G401.6 (cell line): Measurements from ENCODE around the gene VCAN.

Source experiments
- FAIRE-seq: peaks from 2 replicates; lab custom pipeline; 2012; peaks lifted over from hg19 to GRCh38; lab: Jason Lieb, UNC

VCAN gene

DNA sequence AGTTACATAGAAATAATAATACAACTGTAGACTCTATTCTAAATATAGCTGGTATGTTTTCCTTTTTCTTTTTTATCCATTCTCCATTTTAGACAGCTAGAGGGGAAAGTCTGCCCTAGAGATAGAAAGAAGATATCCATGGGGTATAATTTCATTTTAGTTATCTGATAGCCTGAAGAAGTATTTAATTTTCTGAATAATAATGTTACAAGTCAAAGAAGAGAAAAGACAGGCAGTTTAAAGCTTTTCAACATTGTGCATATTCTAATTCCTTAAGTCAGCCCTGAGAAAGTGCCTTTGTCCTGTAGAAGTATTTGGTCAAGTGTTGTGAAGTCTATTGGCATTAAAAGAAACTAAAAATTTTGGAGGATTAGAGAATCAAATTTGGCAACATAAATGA, 2.5 kb upstream of the VCAN start:
- FAIRE-seq = peak; percentile 23

GRCh38 chr5:83470526-83471404, 779 bp upstream of the VCAN start:
- no peak for FAIRE-seq

- FAIRE-seq = no peak
Measured at GRCh38 chr5:83472213-83472507, 616 bp downstream of the VCAN start.

DNA sequence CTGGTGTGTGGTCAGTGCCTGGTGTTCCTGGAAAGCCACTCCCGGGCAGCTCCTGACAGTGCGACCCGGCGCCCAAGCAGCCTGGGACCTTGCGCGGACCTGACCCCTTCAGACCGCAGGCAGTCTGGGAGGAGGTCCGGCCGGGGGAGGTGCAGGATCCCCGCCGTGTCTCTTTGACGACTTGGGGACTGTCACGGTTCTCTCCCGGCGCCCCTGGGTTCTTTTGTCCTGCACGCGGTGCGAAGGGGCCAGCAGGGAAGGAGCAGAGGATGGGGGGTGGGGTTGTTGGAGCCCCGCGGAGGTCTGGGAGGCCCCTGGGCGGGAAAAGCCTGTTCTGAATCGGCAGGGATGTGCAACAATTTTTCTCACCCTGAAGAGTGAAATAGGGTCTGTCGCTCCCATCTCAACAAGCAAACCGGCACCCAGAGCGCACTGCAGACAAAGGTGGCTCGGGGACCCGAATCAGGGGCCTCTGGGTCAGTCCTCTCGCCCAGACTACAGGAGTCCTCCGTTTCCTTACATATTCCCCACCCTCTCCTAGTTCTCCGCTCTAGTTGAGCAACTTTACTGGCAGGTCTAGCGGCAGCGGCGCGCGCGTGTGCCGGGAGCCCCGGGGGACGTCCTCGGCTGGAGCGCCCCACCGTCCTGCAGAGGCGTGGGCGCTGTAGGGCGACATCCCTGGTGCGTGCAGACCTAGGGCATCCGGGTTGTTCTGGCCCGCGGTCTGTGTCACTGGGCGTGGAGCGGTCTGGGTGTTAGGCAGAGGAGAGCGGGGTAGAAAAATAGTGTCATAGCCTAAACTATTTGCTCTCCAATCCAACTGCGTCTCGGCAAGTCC, 1.2 kb downstream of the VCAN start:
- no peak for FAIRE-seq

- peak; percentile 99 for FAIRE-seq
Measured at GRCh38 chr5:83473346-83474160, 2.0 kb downstream of the VCAN start.

- FAIRE-seq = peak; percentile 97
Measured at GRCh38 chr5:83474161-83474796, 2.7 kb downstream of the VCAN start.

DNA sequence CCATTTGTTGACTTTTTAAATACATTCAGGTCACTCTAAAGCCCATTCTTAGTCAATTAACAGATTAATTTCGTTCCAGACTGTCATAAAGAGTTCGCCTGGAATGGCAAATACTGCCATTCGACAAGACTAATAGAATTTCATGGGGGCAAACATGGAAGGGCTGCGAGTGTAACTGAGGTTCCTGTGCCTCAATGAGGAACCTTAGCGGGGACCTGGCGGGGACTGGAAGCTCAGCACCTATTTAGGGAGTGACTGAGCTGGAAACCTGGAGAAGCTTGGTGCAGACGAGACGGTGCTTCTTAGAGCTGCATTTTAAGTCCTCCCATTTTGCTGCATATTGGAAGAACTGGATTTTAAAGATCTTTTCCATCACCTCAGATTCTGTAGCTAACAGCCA, 3.4 kb downstream of the VCAN start:
- no peak for FAIRE-seq

- peak; percentile 93 for FAIRE-seq
Measured at GRCh38 chr5:83475391-83475863, 3.9 kb downstream of the VCAN start.

- FAIRE-seq = no peak
Measured at GRCh38 chr5:83475935-83476814, 4.6 kb downstream of the VCAN start.

DNA sequence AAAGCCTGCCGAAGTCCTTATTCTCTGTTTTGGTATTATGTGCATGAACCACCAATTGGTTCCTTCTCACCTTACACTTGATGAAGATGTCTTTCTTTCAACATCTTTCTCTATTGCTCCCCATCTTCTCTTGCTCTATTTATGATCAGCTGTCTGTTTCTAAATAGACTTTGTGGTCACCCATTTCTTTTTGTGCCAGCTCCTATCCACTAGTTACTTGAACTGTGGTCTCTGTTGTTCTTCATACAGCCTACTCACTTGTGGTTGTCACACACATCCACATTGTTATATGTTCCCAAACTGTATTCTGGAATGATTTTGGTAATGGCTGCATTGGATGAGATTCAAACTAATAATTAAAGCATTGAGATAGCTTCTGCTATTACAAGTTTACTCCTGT, 11.4 kb downstream of the VCAN start:
- FAIRE-seq = no peak

DNA sequence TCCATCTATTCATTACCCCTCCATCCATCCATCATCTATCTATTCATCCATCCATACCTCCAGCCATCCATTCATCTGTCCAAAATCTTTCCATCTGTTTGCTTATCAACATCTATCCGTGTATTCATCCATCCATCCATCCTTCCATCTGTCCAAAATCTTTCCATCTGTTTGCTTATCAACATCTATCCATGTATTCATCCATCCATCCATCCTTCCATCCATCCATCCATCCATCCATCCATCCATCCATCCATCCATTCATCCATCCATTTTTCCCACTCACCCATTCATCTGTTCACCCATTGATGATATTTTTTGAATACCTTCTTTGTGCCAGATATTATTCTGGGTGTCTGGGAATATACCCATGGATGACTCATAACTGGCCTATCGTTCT, 12.8 kb downstream of the VCAN start:
- no peak for FAIRE-seq

DNA sequence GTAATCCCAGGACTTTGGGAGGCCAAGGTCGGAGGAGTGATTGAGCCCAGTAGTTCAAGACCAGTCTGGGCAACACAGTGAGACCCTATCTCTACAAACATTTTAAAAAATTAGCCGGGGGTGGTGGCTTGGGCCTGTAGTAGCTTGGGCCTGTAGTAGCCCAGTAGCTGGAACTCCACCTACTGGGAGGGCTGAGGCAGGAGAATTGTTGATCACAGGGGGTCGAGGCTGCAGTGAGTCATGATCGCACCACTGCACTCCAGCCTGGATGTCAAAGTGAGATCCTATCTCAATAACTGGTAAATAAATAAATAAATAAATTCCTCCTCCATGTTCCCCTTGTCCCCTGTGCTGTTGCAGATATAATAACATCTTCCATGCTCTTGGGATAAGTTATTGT, 14.3 kb downstream of the VCAN start:
- FAIRE-seq = no peak

- FAIRE-seq = no peak
Measured at GRCh38 chr5:83487155-83487554, 15.6 kb downstream of the VCAN start.

GRCh38 chr5:83488271-83488670, 16.7 kb downstream of the VCAN start:
- no peak for FAIRE-seq

DNA sequence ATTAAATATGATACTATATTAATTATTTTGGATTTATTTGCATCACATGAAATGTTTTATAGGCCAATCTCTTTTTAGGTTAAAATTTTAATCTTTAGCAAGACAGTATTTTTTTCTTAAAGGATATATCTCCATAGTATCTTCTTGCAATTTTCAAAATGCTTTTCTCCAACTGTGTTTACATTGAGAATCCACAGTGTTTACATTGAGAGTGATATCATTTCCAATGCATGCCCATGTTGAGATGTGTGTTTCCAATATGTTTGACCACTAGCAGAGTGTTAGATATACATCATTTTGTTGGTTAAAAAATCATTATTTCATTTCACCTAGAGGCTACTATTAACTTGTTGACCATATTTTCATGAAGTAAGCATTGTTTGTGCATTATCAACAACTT, 17.3 kb downstream of the VCAN start:
- no peak for FAIRE-seq

DNA sequence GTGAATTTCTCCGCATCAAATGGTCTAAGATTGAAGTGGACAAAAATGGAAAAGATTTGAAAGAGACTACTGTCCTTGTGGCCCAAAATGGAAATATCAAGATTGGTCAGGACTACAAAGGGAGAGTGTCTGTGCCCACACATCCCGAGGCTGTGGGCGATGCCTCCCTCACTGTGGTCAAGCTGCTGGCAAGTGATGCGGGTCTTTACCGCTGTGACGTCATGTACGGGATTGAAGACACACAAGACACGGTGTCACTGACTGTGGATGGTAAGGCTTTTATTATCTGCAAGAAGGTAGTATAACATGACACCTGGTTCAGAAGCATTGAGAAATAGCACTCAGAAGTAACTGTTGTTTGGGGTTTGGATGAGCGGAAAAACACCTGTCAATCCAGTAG, 18.7 kb downstream of the VCAN start:
- no peak for FAIRE-seq

- FAIRE-seq = no peak
Measured at GRCh38 chr5:83492331-83492730, 20.8 kb downstream of the VCAN start.

GRCh38 chr5:83493644-83494043, 22.1 kb downstream of the VCAN start:
- FAIRE-seq = no peak

GRCh38 chr5:83494087-83494620, 22.6 kb downstream of the VCAN start:
- FAIRE-seq = no peak

DNA sequence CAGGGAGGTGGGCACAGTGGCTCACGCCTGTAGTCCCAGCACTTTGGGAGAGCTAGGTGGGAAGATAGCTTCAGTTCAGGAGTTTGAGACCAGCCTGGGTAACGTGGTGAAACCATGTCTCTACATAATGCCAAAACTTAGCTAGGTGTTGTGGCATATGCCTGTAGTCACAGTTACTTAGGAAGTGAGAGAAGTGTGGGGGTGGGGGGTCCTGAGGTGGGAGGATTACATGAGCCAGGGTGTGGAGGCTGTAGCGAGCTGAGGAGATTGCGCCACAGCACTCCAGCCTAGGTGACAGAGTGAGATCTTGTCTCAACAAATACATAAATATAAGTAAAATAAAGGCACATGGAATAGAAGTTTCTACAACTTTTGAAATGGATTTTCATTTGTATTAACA, 23.1 kb downstream of the VCAN start:
- FAIRE-seq = no peak

- no peak for FAIRE-seq
Measured at GRCh38 chr5:83496626-83497025, 25.1 kb downstream of the VCAN start.
